Mucosa of descending colon (tissue), 3 donors: ENCODE results near the gene SUMF2. TPM values are rescaled to one million over a fixed set of nuclear protein-coding genes. Genes with fewer than 3 reads are reported as not detected.
"Not testable (repeated sequence)": the region's sequence is repeated elsewhere in the genome, so short reads cannot be mapped to it uniquely, and the experiment has no call there.

ENCODE experiments used
- ATAC-seq: fragments of 200-7000 bp; cut with Tn5 transposase; one replicate; pipeline ENCODE4 v1.9.1; 2020; ENCODE audit warnings: mild to moderate bottlenecking, moderate library complexity
- DNase-seq, 3 donors: peaks; one replicate each; pipeline ENCODE4 v3.0.0-alpha.2; 2020
- H3K36me3 ChIP-seq: fragments of 200-600 bp; one replicate; pipeline ENCODE4 v1.8.0; 2021; ENCODE audit warnings: low read depth, mild to moderate bottlenecking
- H3K4me1 ChIP-seq: fragments of 200-600 bp; one replicate; pipeline ENCODE4 v1.8.0; 2021; ENCODE audit warnings: low read depth, mild to moderate bottlenecking
- H3K4me3 ChIP-seq: fragments of 200-600 bp; one replicate; pipeline ENCODE4 v1.8.0; 2021; ENCODE audit warnings: mild to moderate bottlenecking
- H3K9me3 ChIP-seq: fragments of 200-600 bp; one replicate; pipeline ENCODE4 v1.8.0; 2021; ENCODE audit warnings: mild to moderate bottlenecking
- intact Hi-C, 2 donors: fragments of 100-400 bp; cut with DNase I in 1 of 2; cut with micrococcal nuclease in 1 of 2; formaldehyde crosslinking; loops; one replicate each; pipeline versions ENCODE4 v1.11.0 to v1.11.1; 2022; cut with DNase I, micrococcal nuclease
- total RNA-seq, 3 donors: library from RNA; stranded (reverse); fragmentation: NEBNext Ultra II Directional in 2 of 3; extraction: Animal tissue kit (Norgen Biotek cat#: 25700) in 2 of 3; gene quantifications; one replicate each; pipeline versions ENCODE4 v1.2.1 to v1.2.4, GENCODE V29; 2021 to 2023
- TF ChIP-seq, protein P1 (sequence below): fragments of 200-600 bp; IDR thresholded peaks from one replicate; pipeline ENCODE4 v1.8.0; 2022; ENCODE audit warnings: antibody characterized with exemption, mild to moderate bottlenecking
- donor health status: DM: no; HTN: no; CAD: no; lungs with moderate emphysema.
- donor health status: DM: no; HTN: no; CAD: no.
- donor health status: DM: no; HTN: yes; CAD: no.

SUMF2 gene
- total RNA-seq, 3 donors from 2014 or later = 91.6 to 122 (median 101) TPM

DNA sequence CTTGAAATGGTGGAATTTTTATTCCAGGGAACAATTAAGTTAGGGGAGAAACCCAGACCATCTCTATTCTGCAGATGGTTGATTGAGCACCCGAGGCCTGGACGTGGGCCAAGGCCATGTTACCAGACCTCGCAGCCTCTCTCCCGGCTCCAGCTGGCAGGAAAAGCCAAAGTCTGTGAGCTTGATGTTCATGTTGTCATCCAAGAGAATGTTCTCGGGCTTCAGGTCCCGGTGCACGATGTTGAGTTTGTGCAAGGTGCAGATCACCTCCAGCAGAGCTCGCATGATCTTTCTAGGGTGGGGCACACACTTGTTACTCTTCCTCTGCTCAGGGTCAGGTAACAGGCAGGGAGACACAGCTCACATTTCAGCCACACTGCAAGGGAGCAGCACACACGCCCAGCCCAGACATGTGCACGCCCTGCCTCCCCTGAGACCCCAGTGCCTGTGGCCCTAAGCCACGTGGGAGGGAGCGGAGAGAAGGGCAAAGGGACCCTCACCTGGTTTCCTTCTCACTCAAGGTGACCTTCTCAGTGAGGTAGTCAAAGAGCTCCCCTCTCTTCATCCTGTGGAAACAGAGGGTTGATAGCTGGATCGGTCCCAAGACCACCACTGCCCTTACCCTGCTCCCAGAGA lies 19.2 kb downstream of the SUMF2 start:
- intact Hi-C loops = no loop called here
- no peak for DNase-seq
- Histone ChIP-seq H3K9me3 (no peaks in the 10 kb centered on the region), H3K36me3 (no peaks in the 10 kb centered on the region), H3K4me3 (no peak overlapping the region), H3K4me1 (no peaks in the 10 kb centered on the region)
- ATAC-seq = no peak
- TF ChIP-seq, protein P1, sequence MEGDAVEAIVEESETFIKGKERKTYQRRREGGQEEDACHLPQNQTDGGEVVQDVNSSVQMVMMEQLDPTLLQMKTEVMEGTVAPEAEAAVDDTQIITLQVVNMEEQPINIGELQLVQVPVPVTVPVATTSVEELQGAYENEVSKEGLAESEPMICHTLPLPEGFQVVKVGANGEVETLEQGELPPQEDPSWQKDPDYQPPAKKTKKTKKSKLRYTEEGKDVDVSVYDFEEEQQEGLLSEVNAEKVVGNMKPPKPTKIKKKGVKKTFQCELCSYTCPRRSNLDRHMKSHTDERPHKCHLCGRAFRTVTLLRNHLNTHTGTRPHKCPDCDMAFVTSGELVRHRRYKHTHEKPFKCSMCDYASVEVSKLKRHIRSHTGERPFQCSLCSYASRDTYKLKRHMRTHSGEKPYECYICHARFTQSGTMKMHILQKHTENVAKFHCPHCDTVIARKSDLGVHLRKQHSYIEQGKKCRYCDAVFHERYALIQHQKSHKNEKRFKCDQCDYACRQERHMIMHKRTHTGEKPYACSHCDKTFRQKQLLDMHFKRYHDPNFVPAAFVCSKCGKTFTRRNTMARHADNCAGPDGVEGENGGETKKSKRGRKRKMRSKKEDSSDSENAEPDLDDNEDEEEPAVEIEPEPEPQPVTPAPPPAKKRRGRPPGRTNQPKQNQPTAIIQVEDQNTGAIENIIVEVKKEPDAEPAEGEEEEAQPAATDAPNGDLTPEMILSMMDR = no peak

DNA sequence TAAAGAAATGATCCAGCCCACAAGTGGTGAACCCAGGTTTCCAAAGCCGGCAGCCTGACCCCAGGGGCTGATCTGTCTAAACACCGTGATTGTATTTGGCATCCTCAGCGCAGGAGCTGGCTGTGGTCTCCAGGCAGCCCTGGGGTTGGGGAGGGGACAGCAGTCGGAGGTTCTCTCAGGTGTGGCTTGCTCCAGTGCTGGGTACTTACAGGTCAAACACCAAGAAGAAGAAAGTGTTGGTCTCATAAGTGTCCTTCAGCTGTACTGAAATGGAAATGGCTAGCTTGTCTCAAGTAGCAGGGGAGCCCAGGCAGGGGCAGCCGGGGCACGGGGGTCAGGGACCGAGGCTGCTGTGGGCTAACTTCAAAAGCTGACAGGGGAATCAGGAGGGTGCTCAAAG lies 22.7 kb downstream of the SUMF2 start:
- H3K36me3 ChIP-seq = no peaks in the 10 kb centered on the region
- intact Hi-C loops = no loop called here
- ATAC-seq (no peak), DNase-seq (no peak)
- TF ChIP-seq, protein P1 = no peak
- H3K9me3 ChIP-seq = no peaks in the 10 kb centered on the region
- no peaks in the 10 kb centered on the region for H3K4me1 ChIP-seq
- H3K4me3 ChIP-seq = no peak overlapping the region

DNA sequence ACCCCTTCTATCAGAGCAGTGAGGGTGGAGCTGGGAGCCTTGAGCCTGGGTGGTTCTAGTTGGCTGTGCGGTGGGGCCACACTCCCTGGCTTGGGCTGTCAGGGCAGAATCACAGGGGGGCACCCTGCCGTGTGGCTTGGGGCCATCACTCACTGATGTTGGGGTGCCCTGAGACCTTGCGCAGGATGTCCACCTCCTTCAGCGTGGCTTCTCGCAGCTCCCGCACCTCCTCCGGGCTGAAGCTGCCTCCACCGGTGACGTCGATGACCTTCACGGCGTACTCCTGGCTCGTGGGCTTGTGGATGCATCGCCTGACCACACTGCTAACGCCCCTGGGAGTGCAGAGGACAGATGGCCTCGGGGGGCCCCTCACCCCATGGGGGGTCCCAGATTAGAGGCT lies 23.4 kb downstream of the SUMF2 start:
- intact Hi-C loops = no loop called here
- no peak for ATAC-seq
- TF ChIP-seq, protein P1 = no peak

DNA sequence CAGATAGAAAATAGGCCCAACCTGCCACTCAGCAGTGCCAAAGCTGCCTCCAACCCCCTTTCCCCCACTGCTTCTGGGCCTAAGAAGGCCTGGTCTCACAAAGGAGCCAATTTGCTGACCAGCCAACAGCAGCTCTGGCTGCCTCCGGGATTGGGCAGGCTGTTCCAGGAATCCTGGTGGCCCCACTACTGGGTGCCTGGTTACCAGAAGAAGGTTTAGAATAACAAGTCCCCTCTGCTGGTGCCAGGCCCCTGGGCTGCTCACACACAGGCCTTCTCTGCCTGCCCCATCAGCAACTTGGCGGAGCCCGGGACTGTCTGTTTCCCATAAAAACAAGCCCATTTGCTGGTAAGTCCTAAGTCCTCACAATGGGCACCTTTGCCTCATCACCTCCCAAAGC lies 27.5 kb downstream of the SUMF2 start:
- intact Hi-C loops = no loop called here
- H3K9me3 ChIP-seq = no peaks in the 10 kb centered on the region
- ATAC-seq (peak; percentile 11), DNase-seq (no peak)
- H3K4me1 ChIP-seq = no peaks in the 10 kb centered on the region
- no peaks in the 10 kb centered on the region for H3K36me3 ChIP-seq
- H3K4me3 ChIP-seq = no peak overlapping the region
- TF ChIP-seq, protein P1 = no peak

More for the DNA sequence above, 23.4 kb downstream of the SUMF2 start:
- Histone ChIP-seq H3K9me3 (no peaks in the 10 kb centered on the region), H3K4me3 (no peak overlapping the region), H3K36me3 (no peaks in the 10 kb centered on the region), H3K4me1 (no peaks in the 10 kb centered on the region)
- no peak for DNase-seq

DNA sequence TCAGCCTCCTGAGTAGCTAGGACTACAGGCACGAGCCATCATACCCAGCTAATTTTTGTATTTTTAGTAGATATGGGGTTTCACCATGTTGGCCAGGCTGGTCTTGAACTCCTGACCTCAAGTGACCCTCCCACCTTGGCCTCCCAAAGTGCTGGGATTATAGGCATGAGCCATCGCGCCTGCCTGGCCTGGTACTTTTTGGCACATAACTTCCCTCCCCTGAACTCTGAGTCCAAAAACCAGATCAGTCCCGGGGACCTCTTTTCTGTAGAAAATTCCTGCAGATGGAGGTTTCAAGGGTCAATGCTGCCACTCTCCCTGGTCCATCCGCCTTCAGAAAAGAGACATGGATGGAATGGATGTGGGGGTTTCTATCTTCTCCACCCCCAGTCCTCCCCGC lies 28.3 kb downstream of the SUMF2 start:
- intact Hi-C loops, H3K4me3 ChIP-seq, ATAC-seq, H3K36me3 ChIP-seq, H3K4me1 ChIP-seq, DNase-seq, H3K9me3 ChIP-seq: not testable (repeated sequence)

DNA sequence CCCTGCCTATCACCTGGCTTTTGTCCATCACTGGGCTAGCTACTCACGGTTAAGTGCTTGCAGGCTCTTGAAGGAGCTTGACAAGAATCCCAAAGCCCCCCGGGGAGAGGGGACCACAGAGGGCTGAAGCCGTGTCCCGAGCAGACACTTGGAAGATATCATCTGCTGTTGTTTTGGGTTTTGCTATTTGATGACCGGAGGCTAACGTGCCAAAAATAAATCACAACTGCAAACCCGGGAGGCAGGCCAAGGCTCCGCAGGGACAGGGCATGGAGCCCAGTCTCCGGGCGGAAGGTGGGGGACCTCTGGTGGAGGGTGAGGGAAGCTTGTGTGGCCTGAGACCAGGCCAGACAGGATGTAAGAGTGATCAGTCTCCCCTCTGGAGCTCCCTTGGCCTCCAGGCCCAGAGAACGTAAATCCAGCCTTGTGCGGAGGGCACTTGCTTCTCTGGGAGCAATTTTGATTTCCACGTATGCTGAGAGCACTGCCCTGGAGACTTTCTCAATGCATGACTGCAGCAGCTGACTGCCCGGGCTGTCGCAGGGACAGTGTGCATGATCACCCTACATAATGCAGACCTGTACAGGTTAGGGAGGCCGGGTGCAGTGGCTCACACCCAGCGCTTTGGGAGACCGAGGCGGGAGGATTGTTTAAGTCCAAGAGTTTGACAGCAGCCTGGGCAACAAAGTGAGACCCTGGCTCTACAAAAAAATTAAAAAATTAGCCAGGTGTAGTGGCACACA lies 28.9 kb downstream of the SUMF2 start, which contains the start of gene PHKG1:
PHKG1 (minus strand) TSS at position 164 of the 743 bp plus-strand sequence. CDS start 4,011 bp downstream, outside the sequence.
- H3K4me3 ChIP-seq = no peak within 1 kb of the TSS
- intact Hi-C loops = no loop called here
- H3K36me3 ChIP-seq = no peaks in the 10 kb centered on the region
- no peaks in the 10 kb centered on the region for H3K4me1 ChIP-seq
- ATAC-seq = peak; percentile 86
- TF ChIP-seq, protein P1 = peak; percentile 8
- peak; percentile 47 to 75 (median 62) for DNase-seq
- H3K9me3 ChIP-seq = no peaks in the 10 kb centered on the region
